ENCODE results near the gene CADPS2. TPM values are rescaled to one million over a fixed set of nuclear protein-coding genes. Genes with fewer than 3 reads are reported as not detected.

Gene CADPS2
- total RNA-seq, 2 experiments from 2014 or later, result not detected

DNA sequence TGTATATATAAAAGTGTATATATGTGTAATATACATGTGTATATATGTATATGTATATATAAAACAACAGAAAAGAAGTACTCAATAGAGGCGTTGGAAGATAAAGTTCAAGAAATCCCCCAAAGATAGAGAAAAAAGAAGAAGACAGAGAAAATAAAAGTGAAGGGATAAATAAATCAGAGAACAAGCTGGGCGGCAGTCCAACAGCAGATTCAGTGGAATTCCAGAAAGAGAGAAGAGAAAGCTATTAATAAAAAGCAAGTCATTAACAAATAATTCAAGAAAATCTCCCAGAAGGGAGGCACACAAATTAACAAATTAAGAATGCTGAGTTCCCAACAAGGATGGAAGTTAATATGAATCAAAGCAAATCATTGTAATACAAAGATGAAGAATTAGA lies 124.2 kb downstream of the CADPS2 start:
- Histone ChIP-seq H3K27ac (ENCODE audit: low read depth, low read length, poor library complexity, severe bottlenecking) (no peak overlapping the region), H3K4me2 (ENCODE audit: low read length) (no peak overlapping the region), H3K9me3 (ENCODE audit: low read length) (no peaks in the 10 kb centered on the region), H4K20me1 (ENCODE audit: insufficient read depth, low read length) (no peaks in the 10 kb centered on the region), H3K79me2 (ENCODE audit: insufficient read depth, low read depth, low read length) (no peaks in the 10 kb centered on the region), H3K4me3 (ENCODE audit: low read depth, low read length, poor library complexity, severe bottlenecking) (no peak overlapping the region), H3K4me1 (ENCODE audit: insufficient read depth, low read length, poor library complexity, severe bottlenecking) (no peaks in the 10 kb centered on the region), H3K9me2 (ENCODE audit: insufficient read depth, low read length) (no peaks in the 10 kb centered on the region), H2AFZ (ENCODE audit: low read length) (no peak overlapping the region), H3K36me3 (ENCODE audit: insufficient read depth, low read length) (no peaks in the 10 kb centered on the region)
- no peak for DNase-seq (ENCODE audit: low spot score)
- BruUV-seq (replicated peaks), result no TSS peak
- intact Hi-C loops (cut with micrococcal nuclease; ENCODE audit: unreplicated experiment), result no loop called here
- ChIA-PET CTCF (ENCODE audit: unreplicated experiment) (no interaction called here), POLR2A (no interaction called here)
- no peak for TF ChIP-seq EZH2phosphoT487 (IDR thresholded peaks at IDR 0.05; ENCODE audit: borderline replicate concordance, low read depth, low read length)
- TF ChIP-seq, protein P1, sequence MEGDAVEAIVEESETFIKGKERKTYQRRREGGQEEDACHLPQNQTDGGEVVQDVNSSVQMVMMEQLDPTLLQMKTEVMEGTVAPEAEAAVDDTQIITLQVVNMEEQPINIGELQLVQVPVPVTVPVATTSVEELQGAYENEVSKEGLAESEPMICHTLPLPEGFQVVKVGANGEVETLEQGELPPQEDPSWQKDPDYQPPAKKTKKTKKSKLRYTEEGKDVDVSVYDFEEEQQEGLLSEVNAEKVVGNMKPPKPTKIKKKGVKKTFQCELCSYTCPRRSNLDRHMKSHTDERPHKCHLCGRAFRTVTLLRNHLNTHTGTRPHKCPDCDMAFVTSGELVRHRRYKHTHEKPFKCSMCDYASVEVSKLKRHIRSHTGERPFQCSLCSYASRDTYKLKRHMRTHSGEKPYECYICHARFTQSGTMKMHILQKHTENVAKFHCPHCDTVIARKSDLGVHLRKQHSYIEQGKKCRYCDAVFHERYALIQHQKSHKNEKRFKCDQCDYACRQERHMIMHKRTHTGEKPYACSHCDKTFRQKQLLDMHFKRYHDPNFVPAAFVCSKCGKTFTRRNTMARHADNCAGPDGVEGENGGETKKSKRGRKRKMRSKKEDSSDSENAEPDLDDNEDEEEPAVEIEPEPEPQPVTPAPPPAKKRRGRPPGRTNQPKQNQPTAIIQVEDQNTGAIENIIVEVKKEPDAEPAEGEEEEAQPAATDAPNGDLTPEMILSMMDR (conservative IDR thresholded peaks at IDR 0.05; ENCODE audit: low read length), result no peak

DNA sequence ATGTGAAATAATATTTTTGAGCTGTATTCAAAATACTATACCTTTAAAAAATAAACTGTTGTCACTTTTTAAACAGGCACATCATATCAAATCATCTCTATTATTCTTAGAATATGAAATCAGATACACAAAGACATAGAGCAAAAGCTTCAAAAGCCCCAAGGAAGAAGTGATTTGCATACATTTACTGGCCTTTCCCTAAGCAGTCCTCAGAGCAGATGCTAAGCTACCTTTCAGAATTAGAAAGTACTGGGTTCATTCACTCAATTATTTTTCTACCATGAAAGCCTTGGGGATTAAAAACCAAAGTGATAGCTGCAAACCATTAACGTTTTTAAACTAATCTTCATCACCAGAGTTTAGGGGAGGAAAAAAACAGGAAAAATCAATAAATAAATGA lies 127.8 kb downstream of the CADPS2 start:
- Histone ChIP-seq H3K4me1 (ENCODE audit: insufficient read depth, low read length, poor library complexity, severe bottlenecking) (no peaks in the 10 kb centered on the region), H4K20me1 (ENCODE audit: insufficient read depth, low read length) (no peaks in the 10 kb centered on the region), H2AFZ (ENCODE audit: low read length) (no peak overlapping the region), H3K27ac (ENCODE audit: low read depth, low read length, poor library complexity, severe bottlenecking) (no peak overlapping the region), H3K4me2 (ENCODE audit: low read length) (no peak overlapping the region), H3K79me2 (ENCODE audit: insufficient read depth, low read depth, low read length) (no peaks in the 10 kb centered on the region), H3K9me2 (ENCODE audit: insufficient read depth, low read length) (no peaks in the 10 kb centered on the region), H3K36me3 (ENCODE audit: insufficient read depth, low read length) (no peaks in the 10 kb centered on the region), H3K4me3 (ENCODE audit: low read depth, low read length, poor library complexity, severe bottlenecking) (no peak overlapping the region), H3K9me3 (ENCODE audit: low read length) (no peaks in the 10 kb centered on the region)
- no peak for DNase-seq (ENCODE audit: low spot score)
- intact Hi-C loops (cut with micrococcal nuclease; ENCODE audit: unreplicated experiment), result no loop called here
- BruUV-seq (replicated peaks), result no TSS peak
- ChIA-PET CTCF (ENCODE audit: unreplicated experiment) (no interaction called here), POLR2A (no interaction called here)
- TF ChIP-seq EZH2phosphoT487 (IDR thresholded peaks at IDR 0.05; ENCODE audit: borderline replicate concordance, low read depth, low read length), result no peak
- TF ChIP-seq, protein P1 (conservative IDR thresholded peaks at IDR 0.05; ENCODE audit: low read length), result no peak

DNA sequence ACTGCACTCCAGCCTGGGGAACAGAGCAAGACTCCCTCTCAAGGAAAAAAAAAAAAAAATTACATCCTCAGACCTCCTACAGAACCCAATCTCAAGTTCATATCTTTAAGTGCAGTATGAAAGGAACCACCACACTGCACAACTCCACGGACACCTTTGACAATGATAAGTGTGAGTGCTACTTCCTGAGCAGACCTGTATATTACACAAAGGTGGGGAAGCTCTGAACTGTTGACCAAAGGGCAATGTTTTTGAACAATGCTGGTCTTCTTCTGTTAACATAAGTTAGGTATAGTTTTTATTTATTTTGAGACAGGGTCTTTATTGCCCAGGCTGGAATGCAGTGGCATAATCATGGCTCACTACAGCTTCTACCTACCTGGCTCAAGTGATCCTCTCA lies 129.4 kb downstream of the CADPS2 start:
- Histone ChIP-seq H3K4me1 (ENCODE audit: insufficient read depth, low read length, poor library complexity, severe bottlenecking) (no peaks in the 10 kb centered on the region), H2AFZ (ENCODE audit: low read length) (no peak overlapping the region), H3K36me3 (ENCODE audit: insufficient read depth, low read length) (no peaks in the 10 kb centered on the region), H3K79me2 (ENCODE audit: insufficient read depth, low read depth, low read length) (no peaks in the 10 kb centered on the region), H4K20me1 (ENCODE audit: insufficient read depth, low read length) (no peaks in the 10 kb centered on the region), H3K9me2 (ENCODE audit: insufficient read depth, low read length) (no peaks in the 10 kb centered on the region), H3K9me3 (ENCODE audit: low read length) (no peaks in the 10 kb centered on the region), H3K27ac (ENCODE audit: low read depth, low read length, poor library complexity, severe bottlenecking) (no peak overlapping the region), H3K4me2 (ENCODE audit: low read length) (no peak overlapping the region), H3K4me3 (ENCODE audit: low read depth, low read length, poor library complexity, severe bottlenecking) (no peak overlapping the region)
- POLR2A ChIA-PET, result no interaction called here
- TF ChIP-seq, protein P1 (conservative IDR thresholded peaks at IDR 0.05; ENCODE audit: low read length), result no peak
- no peak for TF ChIP-seq EZH2phosphoT487 (IDR thresholded peaks at IDR 0.05; ENCODE audit: borderline replicate concordance, low read depth, low read length)
- CTCF ChIA-PET (ENCODE audit: unreplicated experiment), result no interaction called here
- no peak for DNase-seq (ENCODE audit: low spot score)
- intact Hi-C loops (cut with micrococcal nuclease; ENCODE audit: unreplicated experiment), result no loop called here
- no TSS peak for BruUV-seq (replicated peaks)
